ENCODE results near the gene RHBDD1.

Gene RHBDD1

DNA sequence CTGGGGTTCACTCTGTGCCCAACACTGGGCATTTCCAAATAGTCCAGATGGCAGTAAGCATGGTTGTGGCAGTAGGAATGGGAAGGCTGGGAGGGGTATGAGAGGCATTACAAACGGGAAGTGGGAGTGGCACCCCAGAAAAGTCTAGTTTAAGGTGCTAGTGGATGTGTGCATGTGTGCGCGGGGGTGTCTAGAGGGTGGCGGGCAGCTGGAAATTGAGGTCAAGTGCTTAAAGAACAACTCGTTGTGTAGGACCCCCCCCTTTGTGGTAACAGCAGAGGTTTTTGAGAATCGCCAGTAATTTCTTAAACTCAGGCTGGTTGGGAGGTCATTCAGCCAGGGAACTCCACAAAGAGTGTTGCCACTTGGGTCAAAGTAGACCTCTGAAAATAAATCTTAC, 69.9 kb downstream of the RHBDD1 start:
- no peak for DNase-seq (ENCODE audit: extremely low read depth, low read depth)
- TF ChIP-seq, protein P1, sequence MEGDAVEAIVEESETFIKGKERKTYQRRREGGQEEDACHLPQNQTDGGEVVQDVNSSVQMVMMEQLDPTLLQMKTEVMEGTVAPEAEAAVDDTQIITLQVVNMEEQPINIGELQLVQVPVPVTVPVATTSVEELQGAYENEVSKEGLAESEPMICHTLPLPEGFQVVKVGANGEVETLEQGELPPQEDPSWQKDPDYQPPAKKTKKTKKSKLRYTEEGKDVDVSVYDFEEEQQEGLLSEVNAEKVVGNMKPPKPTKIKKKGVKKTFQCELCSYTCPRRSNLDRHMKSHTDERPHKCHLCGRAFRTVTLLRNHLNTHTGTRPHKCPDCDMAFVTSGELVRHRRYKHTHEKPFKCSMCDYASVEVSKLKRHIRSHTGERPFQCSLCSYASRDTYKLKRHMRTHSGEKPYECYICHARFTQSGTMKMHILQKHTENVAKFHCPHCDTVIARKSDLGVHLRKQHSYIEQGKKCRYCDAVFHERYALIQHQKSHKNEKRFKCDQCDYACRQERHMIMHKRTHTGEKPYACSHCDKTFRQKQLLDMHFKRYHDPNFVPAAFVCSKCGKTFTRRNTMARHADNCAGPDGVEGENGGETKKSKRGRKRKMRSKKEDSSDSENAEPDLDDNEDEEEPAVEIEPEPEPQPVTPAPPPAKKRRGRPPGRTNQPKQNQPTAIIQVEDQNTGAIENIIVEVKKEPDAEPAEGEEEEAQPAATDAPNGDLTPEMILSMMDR (IDR thresholded peaks at IDR 0.05; ENCODE audit: low read depth, low read length, missing control alignments), result no peak
- H3K4me3 ChIP-seq (replicated peaks; ENCODE audit: low read depth, low read length), result no peak overlapping the region

DNA sequence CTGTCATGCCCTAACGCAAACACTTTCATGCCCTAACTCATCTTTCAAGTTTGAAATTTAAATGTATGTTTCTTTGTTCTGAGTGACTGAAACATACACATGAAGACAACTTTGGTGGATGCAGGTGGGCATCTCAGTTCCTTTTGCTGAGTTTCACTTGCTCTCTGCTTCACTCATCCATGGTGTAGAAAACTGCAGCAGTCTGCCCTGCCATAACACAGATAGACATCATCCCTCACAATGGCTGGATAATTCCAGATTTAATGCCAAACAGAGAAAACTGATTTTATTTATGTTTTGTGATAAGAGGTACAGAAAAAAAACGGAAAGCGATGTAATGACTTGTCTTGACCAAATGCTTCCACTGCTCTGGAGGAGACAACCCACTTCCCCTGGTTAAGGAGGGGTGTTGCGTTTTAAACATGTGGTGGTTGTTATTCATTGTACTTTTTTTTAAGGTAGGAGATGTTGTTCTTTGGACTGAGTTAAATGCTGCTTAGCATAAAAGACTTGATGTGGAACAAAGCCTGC, 70.4 kb downstream of the RHBDD1 start:
- TF ChIP-seq, protein P1 (IDR thresholded peaks at IDR 0.05; ENCODE audit: low read depth, low read length, missing control alignments), result no peak
- no peak overlapping the region for H3K4me3 ChIP-seq (replicated peaks; ENCODE audit: low read depth, low read length)
- no peak for DNase-seq (ENCODE audit: extremely low read depth, low read depth)

DNA sequence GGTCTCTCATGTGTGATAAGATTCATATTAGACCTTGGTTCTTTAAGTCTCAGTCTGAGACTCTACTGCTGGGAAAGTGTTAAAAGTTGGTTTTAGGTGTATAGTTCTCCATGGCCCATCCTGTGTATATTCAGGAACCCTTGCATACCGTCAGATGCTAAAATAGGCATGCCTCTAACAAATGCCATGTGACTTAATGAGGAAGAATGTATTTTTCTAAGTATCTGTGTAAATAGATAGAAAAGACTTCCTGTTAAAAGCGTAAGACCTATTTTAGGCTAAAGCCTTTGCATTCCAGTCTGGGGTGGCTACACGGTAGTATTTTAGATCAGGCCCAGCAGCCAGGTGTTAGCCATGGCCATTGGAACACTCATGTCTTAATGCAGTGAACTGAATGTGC, 73.3 kb downstream of the RHBDD1 start:
- TF ChIP-seq, protein P1 (IDR thresholded peaks at IDR 0.05; ENCODE audit: low read depth, low read length, missing control alignments), result no peak
- H3K4me3 ChIP-seq (replicated peaks; ENCODE audit: low read depth, low read length), result no peak overlapping the region
- no peak for DNase-seq (ENCODE audit: extremely low read depth, low read depth)

DNA sequence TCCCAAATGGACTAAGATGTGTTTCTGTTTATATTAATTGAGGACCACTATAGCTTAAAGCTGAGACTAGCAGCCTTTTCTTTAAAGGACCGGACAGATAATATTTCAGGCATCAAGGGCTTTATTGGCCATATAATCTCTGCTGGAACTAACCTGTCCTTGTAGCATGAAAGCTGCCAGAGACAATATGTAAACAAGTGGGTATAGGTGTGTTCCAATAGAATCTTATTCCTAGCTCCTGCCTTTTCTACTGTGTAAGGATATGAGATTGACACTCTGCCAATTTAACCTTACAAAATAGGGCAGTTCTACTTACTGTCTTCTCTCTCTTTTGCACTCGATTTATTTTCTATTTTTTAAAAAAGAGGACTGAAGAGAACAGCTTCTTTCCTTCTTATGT, 74.0 kb downstream of the RHBDD1 start:
- TF ChIP-seq, protein P1 (IDR thresholded peaks at IDR 0.05; ENCODE audit: low read depth, low read length, missing control alignments), result no peak
- DNase-seq (ENCODE audit: extremely low read depth, low read depth), result no peak
- H3K4me3 ChIP-seq (replicated peaks; ENCODE audit: low read depth, low read length), result no peak overlapping the region

DNA sequence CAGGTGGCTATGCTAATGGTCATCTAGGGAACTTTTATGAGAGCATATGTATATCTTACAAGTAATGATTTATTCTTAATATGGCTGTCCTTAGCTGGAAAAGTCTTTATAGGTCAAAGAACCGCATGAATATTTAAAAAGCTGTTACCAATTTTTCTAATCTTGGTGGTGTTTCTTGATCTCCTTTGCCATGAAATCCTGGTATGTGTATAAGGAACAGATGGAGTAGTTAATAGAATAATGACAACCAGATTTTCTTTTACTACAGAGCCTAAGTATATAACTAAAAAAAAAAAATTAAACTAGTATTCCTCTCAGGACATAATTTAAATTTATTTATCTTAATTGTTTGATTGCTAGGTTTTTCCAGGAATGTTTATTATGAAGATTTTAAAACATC, 74.5 kb downstream of the RHBDD1 start:
- TF ChIP-seq, protein P1 (IDR thresholded peaks at IDR 0.05; ENCODE audit: low read depth, low read length, missing control alignments), result no peak
- H3K4me3 ChIP-seq (replicated peaks; ENCODE audit: low read depth, low read length), result no peak overlapping the region
- DNase-seq (ENCODE audit: extremely low read depth, low read depth), result peak; percentile 48

DNA sequence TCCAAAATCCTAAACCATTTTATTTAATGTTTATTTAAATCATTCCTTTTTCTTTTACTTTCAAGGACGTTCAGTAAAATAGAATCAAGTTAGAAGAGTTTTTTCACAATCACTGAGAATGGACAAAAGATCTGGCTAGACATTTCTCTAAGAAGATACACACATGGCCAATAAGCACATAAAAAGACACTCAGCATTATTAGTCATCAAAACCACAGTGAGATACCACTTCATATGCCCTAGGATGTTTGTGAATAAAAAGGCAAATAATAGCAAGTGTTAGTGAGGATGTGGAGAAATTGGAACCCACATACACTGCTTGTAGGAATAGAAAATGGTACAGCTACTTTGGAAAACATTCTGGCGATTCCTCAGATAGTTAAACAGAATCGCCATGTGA, 76.1 kb downstream of the RHBDD1 start:
- TF ChIP-seq, protein P1 (IDR thresholded peaks at IDR 0.05; ENCODE audit: low read depth, low read length, missing control alignments), result no peak
- H3K4me3 ChIP-seq (replicated peaks; ENCODE audit: low read depth, low read length), result no peak overlapping the region
- DNase-seq (ENCODE audit: extremely low read depth, low read depth), result peak; percentile 78

DNA sequence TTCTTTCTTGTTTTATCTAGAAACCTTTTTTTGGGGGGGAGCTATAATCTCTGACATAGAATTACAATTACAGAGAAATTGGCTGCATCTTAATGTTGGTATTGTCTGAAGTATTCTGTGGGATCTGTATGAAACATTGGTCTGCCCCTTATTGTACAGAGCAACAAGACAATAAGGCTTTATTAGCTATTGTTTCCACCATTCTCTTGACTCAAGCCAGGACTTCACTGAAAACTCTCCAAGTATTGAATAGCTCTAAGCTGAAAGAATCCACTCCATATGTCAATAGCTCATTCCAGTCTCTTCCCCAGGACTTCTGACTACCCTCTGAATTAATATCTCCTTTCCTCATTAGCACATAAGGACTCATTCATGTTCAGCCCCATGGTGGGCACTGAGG, 77.8 kb downstream of the RHBDD1 start:
- no peak overlapping the region for H3K4me3 ChIP-seq (replicated peaks; ENCODE audit: low read depth, low read length)
- DNase-seq (ENCODE audit: extremely low read depth, low read depth), result no peak
- TF ChIP-seq, protein P1 (IDR thresholded peaks at IDR 0.05; ENCODE audit: low read depth, low read length, missing control alignments), result no peak

Measured in HFF-Myc (cell line).